Neural cell (in vitro differentiated cells): Measurements from ENCODE around the gene PRR36. TPM values are rescaled to one million over a fixed set of nuclear protein-coding genes. Genes with fewer than 3 reads are reported as not detected.

Experiments
- polyA plus RNA-seq: library from polyadenylated mRNA; depleted of rRNA; stranded (reverse); fragments of >200 nt; gene quantifications from 2 replicates; pipeline ENCODE4 v1.2.3, GENCODE V29; 2014

PRR36 gene
- polyA plus RNA-seq, 1 donor from 2014 or later = 2.5 TPM

Other genes with a start within 250 kb of the PRR36 start
- gene XAB2, start 244.8 kb downstream of the PRR36 start, polyA plus RNA-seq = 19.6 and 20.8 TPM in 2 replicates
- gene PET100, start 244.6 kb downstream of the PRR36 start, polyA plus RNA-seq = 84.6 and 105 TPM in 2 replicates
- gene PCP2, start 240.7 kb downstream of the PRR36 start, polyA plus RNA-seq = not detected in 2 replicates
- gene STXBP2, start 237.3 kb downstream of the PRR36 start, polyA plus RNA-seq = 1.7 and 7.8 TPM in 2 replicates
- gene RETN, start 205.3 kb downstream of the PRR36 start, polyA plus RNA-seq = not detected in 2 replicates
- gene MCEMP1, start 197.3 kb downstream of the PRR36 start, polyA plus RNA-seq = 0.22 TPM in 1 of 2 replicates, not detected in the other
- gene TRAPPC5, start 193.6 kb downstream of the PRR36 start, polyA plus RNA-seq = 88.5 and 113 TPM in 2 replicates
- not detected in 2 replicates for gene FCER2, start 172.3 kb downstream of the PRR36 start, polyA plus RNA-seq
- gene CLEC4G, start 142.3 kb downstream of the PRR36 start, polyA plus RNA-seq = not detected in 2 replicates
- not detected in 2 replicates for gene CD209, start 126.9 kb downstream of the PRR36 start, polyA plus RNA-seq
- gene CLEC4M, start 111.1 kb downstream of the PRR36 start, polyA plus RNA-seq = not detected in 2 replicates
- gene EVI5L, start 44.2 kb downstream of the PRR36 start, polyA plus RNA-seq = 50.6 and 65.1 TPM in 2 replicates
- not detected in 2 replicates for gene LRRC8E, start 14.1 kb upstream of the PRR36 start, polyA plus RNA-seq
- 9.2 and 13.4 TPM in 2 replicates for gene MAP2K7, start 29.5 kb upstream of the PRR36 start, polyA plus RNA-seq
- gene TGFBR3L, start 40.4 kb upstream of the PRR36 start, polyA plus RNA-seq = not detected in 2 replicates
- 12.8 and 13.2 TPM in 2 replicates for gene SNAPC2, start 45.9 kb upstream of the PRR36 start, polyA plus RNA-seq
- gene CTXN1, start 51.7 kb upstream of the PRR36 start, polyA plus RNA-seq = 24.7 and 34.1 TPM in 2 replicates
- 48.3 and 56.7 TPM in 2 replicates for gene TIMM44, start 69.3 kb upstream of the PRR36 start, polyA plus RNA-seq
- 18.4 and 19.1 TPM in 2 replicates for gene ELAVL1, start 131.3 kb upstream of the PRR36 start, polyA plus RNA-seq
- 1.9 and 2.4 TPM in 2 replicates for gene CCL25, start 178.4 kb upstream of the PRR36 start, polyA plus RNA-seq